ENCODE measurements around the gene MYO1F. TPM values are rescaled to one million over a fixed set of nuclear protein-coding genes. Genes with fewer than 3 reads are reported as not detected.

Gene MYO1F
- polyA plus RNA-seq, 1 donor (not counting 4 experiments of a cell fraction or from before 2014, with no cell fraction given): 0.14 TPM

GRCh38 chr19:8488365-8488764 lies 88.9 kb downstream of the MYO1F start:
- Histone ChIP-seq H3K9me1 (ENCODE audit: control insufficient read depth, extremely low read depth, insufficient read depth, low read length) (no peaks in the 10 kb centered on the region), H3K27me3 (ENCODE audit: control insufficient read depth, extremely low read depth, insufficient read depth, low read length) (no peaks in the 10 kb centered on the region), H3K79me2 (ENCODE audit: control insufficient read depth, insufficient read depth, low read length) (peaks cover 7% of the 10 kb centered on the region), H3K9me3 (ENCODE audit: control insufficient read depth, low read depth, low read length) (no peaks in the 10 kb centered on the region), H4K20me1 (ENCODE audit: control insufficient read depth, extremely low read depth, insufficient read depth, low read length) (peaks cover 2% of the 10 kb centered on the region), H3K27ac (ENCODE audit: control insufficient read depth, insufficient read depth, low read length) (no peak overlapping the region), H3K4me2 (ENCODE audit: control insufficient read depth, extremely low read depth, insufficient read depth, low read depth, low read length) (no peak overlapping the region), H3K36me3 (ENCODE audit: control insufficient read depth in 2 of 2, extremely low read depth in 1 of 2, insufficient read depth in 2 of 2, low read length in 2 of 2) (peaks cover 31 to 44% of the 10 kb centered on the region in 2 experiments), H3K9ac (ENCODE audit: control insufficient read depth, extremely low read depth, insufficient read depth, low read length) (no peak overlapping the region), H3K4me1 (ENCODE audit: control insufficient read depth, extremely low read depth, insufficient read depth, low read length) (peaks cover 20% of the 10 kb centered on the region), H3K4me3 (ENCODE audit: control insufficient read depth in 2 of 3, extremely low read depth in 1 of 3, insufficient read depth in 2 of 3, low read depth in 1 of 3, low read length in 3 of 3) (no peak overlapping the region), H2AFZ (ENCODE audit: control insufficient read depth, low read length) (no peak overlapping the region)
- DNase-seq (ENCODE audit: low read depth, low spot score): no peak
- TF ChIP-seq CTCF (optimal IDR thresholded peaks at IDR 0.05 in 1 of 3, IDR thresholded peaks at IDR 0.05 in 1 of 3, conservative IDR thresholded peaks at IDR 0.05 in 1 of 3; ENCODE audit: extremely low read depth in 1 of 3, insufficient read depth in 2 of 3, low read length in 3 of 3): no peak
- TF ChIP-seq EZH2 (IDR thresholded peaks at IDR 0.05; ENCODE audit: low read length): no peak
- no peak for FAIRE-seq
- dilution Hi-C loops (cut with MboI; ENCODE audit: extremely low pct_ligation_motif_present, low sequenced_read_pairs): no loop called here

- H3K4me2 ChIP-seq (ENCODE audit: control insufficient read depth, extremely low read depth, insufficient read depth, low read depth, low read length): no peak overlapping the region
- H3K9me1 ChIP-seq (ENCODE audit: control insufficient read depth, extremely low read depth, insufficient read depth, low read length): no peaks in the 10 kb centered on the region
- H2AFZ ChIP-seq (ENCODE audit: control insufficient read depth, low read length): no peak overlapping the region
- dilution Hi-C loops (cut with MboI; ENCODE audit: extremely low pct_ligation_motif_present, low sequenced_read_pairs): no loop called here
- FAIRE-seq: no peak
- H3K4me1 ChIP-seq (ENCODE audit: control insufficient read depth, extremely low read depth, insufficient read depth, low read length): peaks cover 20% of the 10 kb centered on the region
- H3K27me3 ChIP-seq (ENCODE audit: control insufficient read depth, extremely low read depth, insufficient read depth, low read length): no peaks in the 10 kb centered on the region
- H3K4me3 ChIP-seq (ENCODE audit: control insufficient read depth in 2 of 3, extremely low read depth in 1 of 3, insufficient read depth in 2 of 3, low read depth in 1 of 3, low read length in 3 of 3): no peak overlapping the region
- peaks cover 17% of the 10 kb centered on the region for H3K79me2 ChIP-seq (ENCODE audit: control insufficient read depth, insufficient read depth, low read length)
- no peak for DNase-seq (ENCODE audit: low read depth, low spot score)
- TF ChIP-seq EZH2 (IDR thresholded peaks at IDR 0.05; ENCODE audit: low read length): no peak
- no peak for TF ChIP-seq CTCF (optimal IDR thresholded peaks at IDR 0.05 in 1 of 3, IDR thresholded peaks at IDR 0.05 in 1 of 3, conservative IDR thresholded peaks at IDR 0.05 in 1 of 3; ENCODE audit: extremely low read depth in 1 of 3, insufficient read depth in 2 of 3, low read length in 3 of 3)
- H3K36me3 ChIP-seq (ENCODE audit: control insufficient read depth in 2 of 2, extremely low read depth in 1 of 2, insufficient read depth in 2 of 2, low read length in 2 of 2): peaks cover 39 to 49% of the 10 kb centered on the region in 2 experiments
- H3K9ac ChIP-seq (ENCODE audit: control insufficient read depth, extremely low read depth, insufficient read depth, low read length): no peak overlapping the region
- H3K9me3 ChIP-seq (ENCODE audit: control insufficient read depth, low read depth, low read length): no peaks in the 10 kb centered on the region
- H4K20me1 ChIP-seq (ENCODE audit: control insufficient read depth, extremely low read depth, insufficient read depth, low read length): peaks cover 5% of the 10 kb centered on the region
- no peak overlapping the region for H3K27ac ChIP-seq (ENCODE audit: control insufficient read depth, insufficient read depth, low read length)
These were observed 89.9 kb downstream of the MYO1F start for GRCh38 chr19:8487137-8487851.
